IMR-90 (cell line): ENCODE results near the gene TBC1D10A. TPM values are rescaled to one million over a fixed set of nuclear protein-coding genes. Genes with fewer than 3 reads are reported as not detected.

Experiments used
- ATAC-seq: fragments of 200-7000 bp; cut with Tn5 transposase; 2 replicates; pipeline ENCODE4 v1.9.1; 2020; ENCODE audit warnings: low read depth, mild to moderate bottlenecking, moderate library complexity
- BruUV-seq: library from RNA; stranded (reverse); fragments of 400-500 nt; replicated peaks from 2 replicates; lab custom pipeline; 2021; lab: Mats Ljungman, UMichigan
- CTCF ChIA-PET: fragments of 300-600 bp; formaldehyde crosslinking; extraction: SDS; loops from one replicate; lab custom pipeline; 2021; ENCODE audit warnings: antibody characterized with exemption; lab: Yijun Ruan, JAX
- POLR2A ChIA-PET: fragments of 300-600 bp; sonication (Branson Sonifier 250); formaldehyde crosslinking; loops from one replicate; lab custom pipeline; 2022; ENCODE audit warnings: antibody characterized with exemption; ENCODE audit not compliant: unreplicated experiment; lab: Charles Lee
- DNase-seq: peaks from one replicate; pipeline ENCODE4 v3.0.0; 2013
- H2AFZ ChIP-seq: replicated peaks from 2 replicates; pipeline ENCODE3; 2013; ENCODE audit warnings: low read length, mild to moderate bottlenecking; ENCODE audit not compliant: poor library complexity
- H2AK5ac ChIP-seq: 2 replicates; pipeline ENCODE4 v1.6.1; 2013; ENCODE audit warnings: low read depth, low read length, inconsistent platforms
- H2AK9ac ChIP-seq: replicated peaks from 2 replicates; pipeline ENCODE3; 2013; ENCODE audit warnings: mild to moderate bottlenecking, low read depth, low read length, moderate library complexity; ENCODE audit not compliant: poor library complexity
- H2BK120ac ChIP-seq: 2 replicates; pipeline ENCODE4 v1.6.1; 2013; ENCODE audit warnings: low read depth, low read length, inconsistent platforms
- H2BK15ac ChIP-seq: 3 replicates; pipeline ENCODE4 v1.6.1; 2013; ENCODE audit warnings: low read depth, low read length, inconsistent platforms
- H2BK20ac ChIP-seq: 2 replicates; pipeline ENCODE4 v1.6.1; 2013; ENCODE audit warnings: low read depth, mild to moderate bottlenecking, inconsistent platforms, low read length, moderate library complexity
- H2BK5ac ChIP-seq: 2 replicates; pipeline ENCODE4 v1.6.1; 2013; ENCODE audit warnings: mild to moderate bottlenecking, low read depth, low read length, inconsistent platforms; ENCODE audit not compliant: poor library complexity, severe bottlenecking
- H3K14ac ChIP-seq: replicated peaks from 2 replicates; pipeline ENCODE4 v1.6.1; 2013; ENCODE audit warnings: low read depth, low read length, inconsistent platforms
- H3K18ac ChIP-seq: 2 replicates; pipeline ENCODE4 v1.6.1; 2013; ENCODE audit warnings: low read depth, low read length, control low read depth
- H3K23ac ChIP-seq: 2 replicates; pipeline ENCODE4 v1.6.1; 2013; ENCODE audit warnings: low read depth, low read length, inconsistent platforms
- H3K27ac ChIP-seq: 2 replicates; pipeline ENCODE4 v1.5.1; 2013; ENCODE audit warnings: mild to moderate bottlenecking, control low read depth, low read length; ENCODE audit not compliant: insufficient read depth
- H3K27me3 ChIP-seq: 2 replicates; pipeline ENCODE4 v1.6.1; 2013; ENCODE audit warnings: low read length; ENCODE audit not compliant: control insufficient read depth, insufficient read depth
- H3K36me3 ChIP-seq: 2 replicates; pipeline ENCODE4 v1.6.1; 2013; ENCODE audit warnings: low read length, mixed read lengths; ENCODE audit not compliant: control insufficient read depth, insufficient read depth
- H3K4ac ChIP-seq: 2 replicates; pipeline ENCODE4 v1.6.1; 2013; ENCODE audit warnings: low read depth, low read length, inconsistent platforms
- H3K4me1 ChIP-seq: 2 replicates; pipeline ENCODE4 v1.6.1; 2013; ENCODE audit warnings: low read length, mixed read lengths; ENCODE audit not compliant: control insufficient read depth, insufficient read depth
- H3K4me2 ChIP-seq: 2 replicates; pipeline ENCODE4 v1.6.1; 2013; ENCODE audit warnings: low read depth, mild to moderate bottlenecking, control low read depth, low read length, moderate library complexity
- H3K4me3 ChIP-seq: 2 replicates; pipeline ENCODE4 v1.5.1; 2013; ENCODE audit warnings: low read depth, mild to moderate bottlenecking, control low read depth, low read length, moderate library complexity; ENCODE audit not compliant: insufficient read depth
- H3K56ac ChIP-seq: 2 replicates; pipeline ENCODE4 v1.6.1; 2013; ENCODE audit warnings: low read length, inconsistent platforms; ENCODE audit not compliant: insufficient read depth; ENCODE audit errors: extremely low read depth
- H3K79me1 ChIP-seq, 2 experiments: 2 replicates each; pipeline ENCODE4 v1.6.1; 2013; ENCODE audit warnings: low read length in 2 of 2, inconsistent platforms in 1 of 2, low read depth in 1 of 2
- H3K9ac ChIP-seq: 2 replicates; pipeline ENCODE4 v1.6.1; 2013; ENCODE audit warnings: low read depth, low read length, control low read depth
- H3K9me1 ChIP-seq: 2 replicates; pipeline ENCODE4 v1.6.1; 2013; ENCODE audit warnings: low read length, inconsistent platforms; ENCODE audit not compliant: insufficient read depth
- H3K9me3 ChIP-seq: 2 replicates; pipeline ENCODE4 v1.6.1; 2013; ENCODE audit warnings: low read length; ENCODE audit not compliant: control insufficient read depth, insufficient read depth
- H4K20me1 ChIP-seq: 2 replicates; pipeline ENCODE4 v1.6.1; 2013; ENCODE audit warnings: low read length, inconsistent platforms; ENCODE audit not compliant: insufficient read depth
- H4K5ac ChIP-seq: 2 replicates; pipeline ENCODE4 v1.6.1; 2013; ENCODE audit warnings: mild to moderate bottlenecking, low read depth, low read length, control low read depth
- H4K8ac ChIP-seq, 2 experiments: 2 replicates each; pipeline ENCODE4 v1.6.1; 2013; ENCODE audit warnings: low read depth in 2 of 2, low read length in 2 of 2, control low read depth in 1 of 2, inconsistent platforms in 1 of 2
- H4K91ac ChIP-seq: 2 replicates; pipeline ENCODE4 v1.6.1; 2013; ENCODE audit warnings: low read depth, low read length, inconsistent platforms; ENCODE audit not compliant: insufficient read depth
- BHLHE40 ChIP-seq: fragments of 150-350 bp; IDR thresholded peaks from 2 replicates; pipeline ENCODE4 v1.6.1; 2016; ENCODE audit warnings: mild to moderate bottlenecking, low read depth, low read length
- CHD1 ChIP-seq: IDR thresholded peaks from 2 replicates; pipeline ENCODE4 v1.6.1; 2012; ENCODE audit warnings: low read depth, low read length, improper control_type of control experiment
- FOS ChIP-seq: fragments of 150-350 bp; IDR thresholded peaks from 2 replicates; pipeline ENCODE4 v1.6.1; 2016; ENCODE audit warnings: low read depth, low read length
- MAFK ChIP-seq: IDR thresholded peaks from 2 replicates; pipeline ENCODE4 v1.6.1; 2012; ENCODE audit warnings: low read depth, low read length, improper control_type of control experiment
- MAZ ChIP-seq: IDR thresholded peaks from 2 replicates; pipeline ENCODE4 v1.6.1; 2012; ENCODE audit warnings: low read depth, mild to moderate bottlenecking, low read length, improper control_type of control experiment, moderate library complexity, borderline replicate concordance
- MXI1 ChIP-seq: IDR thresholded peaks from 2 replicates; pipeline ENCODE4 v1.6.1; 2012; ENCODE audit warnings: low read depth, mild to moderate bottlenecking, low read length, moderate library complexity, borderline replicate concordance
- POLR2A ChIP-seq: IDR thresholded peaks from 2 replicates; pipeline ENCODE4 v1.6.1; 2012; ENCODE audit warnings: mild to moderate bottlenecking, low read depth, low read length
- RAD21 ChIP-seq: IDR thresholded peaks from 2 replicates; pipeline ENCODE4 v1.6.1; 2012; ENCODE audit warnings: low read length, improper control_type of control experiment
- RCOR1 ChIP-seq: IDR thresholded peaks from 2 replicates; pipeline ENCODE4 v1.6.1; 2012; ENCODE audit warnings: mild to moderate bottlenecking, low read length, improper control_type of control experiment; ENCODE audit not compliant: insufficient replicate concordance
- RFX5 ChIP-seq: IDR thresholded peaks from 2 replicates; pipeline ENCODE4 v1.8.0; 2012; ENCODE audit warnings: low read depth, mild to moderate bottlenecking, low read length, moderate library complexity
- SMC3 ChIP-seq: fragments of 150-350 bp; IDR thresholded peaks from 2 replicates; pipeline ENCODE4 v1.6.1; 2016; ENCODE audit warnings: low read depth, mild to moderate bottlenecking, antibody characterized with exemption, low read length, moderate library complexity
- WGBS, 2 experiments: methylation state at CpG; one replicate each; pipeline versions ENCODE4 v1.1.5 to v1.1.7; 2013; ENCODE audit warnings: missing lambda C conversion rate in 2 of 2; ENCODE audit not compliant: insufficient read length in 1 of 2; ENCODE audit errors: extremely low coverage in 2 of 2; 5-methylcytosine and 5-hydroxymethylcytosine counted together
- dilution Hi-C: fragments of 300-500 bp; cut with HindIII; formaldehyde crosslinking; loops from one replicate; pipeline ENCODE4 v1.14.3; 2018; ENCODE audit warnings: low sequenced_read_pairs; ENCODE audit not compliant: unreplicated experiment
- in situ Hi-C: fragments of 300-500 bp; cut with MboI; formaldehyde crosslinking; loops from 3 replicates; pipeline ENCODE4 v1.14.3; 2019; ENCODE audit warnings: low sequenced_read_pairs, inconsistent platforms, mixed read lengths
- intact Hi-C: fragments of 100-400 bp; cut with micrococcal nuclease; formaldehyde crosslinking; loops from 2 replicates; pipeline ENCODE4 v1.10.0; 2022
- polyA plus RNA-seq, 3 experiments: library from polyadenylated mRNA; depleted of rRNA; stranded (reverse); fragments of >200 nt; gene quantifications; 2 replicates each; pipeline ENCODE4 v1.2.3, GENCODE V29; 2012; ENCODE audit warnings: low replicate concordance in 1 of 3
- total RNA-seq: library from RNA; depleted of rRNA; stranded (reverse); fragments of >200 nt; gene quantifications from 2 replicates; pipeline ENCODE4 v1.2.3, GENCODE V29; 2012
- TF ChIP-seq, protein P1 (sequence below): conservative IDR thresholded peaks from 2 replicates; pipeline ENCODE4 v1.5.1; 2012; ENCODE audit warnings: mild to moderate bottlenecking, low read depth, low read length, improper control_type of control experiment
- TF ChIP-seq, protein P2 (sequence below): fragments of 150-350 bp; IDR thresholded peaks from 2 replicates; pipeline ENCODE4 v1.6.1; 2017; ENCODE audit warnings: mild to moderate bottlenecking, antibody characterized with exemption, low read length, low read depth

Gene TBC1D10A
- total and polyA plus RNA-seq, 2 of the 4 experiments (the other 2 are of a cell fraction): 16.3 to 33.1 TPM

DNA sequence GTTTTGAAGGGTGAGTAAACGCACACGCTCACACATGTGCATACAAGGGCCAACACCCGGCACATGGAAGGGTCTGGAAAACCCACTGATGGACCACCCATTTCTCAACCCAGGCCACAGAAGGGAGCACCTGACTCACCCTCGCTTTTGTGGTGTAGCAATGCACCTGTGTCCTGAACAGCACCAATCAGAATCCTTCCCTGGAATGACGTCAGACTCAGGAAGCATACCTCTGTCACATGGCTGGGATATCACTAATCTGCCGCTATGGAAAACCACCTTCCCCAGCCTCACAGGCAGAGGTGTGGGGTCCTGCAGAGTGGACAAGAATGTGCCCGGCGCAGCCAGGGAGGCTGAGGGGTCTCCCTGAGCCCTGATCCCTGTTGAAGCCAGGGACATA is 51.1 kb downstream of the TBC1D10A start:
- H3K14ac ChIP-seq: no peak overlapping the region
- H3K4ac ChIP-seq: no peak overlapping the region
- H3K4me2 ChIP-seq: no peak overlapping the region
- no peak overlapping the region for H2AK9ac ChIP-seq
- H2AK5ac ChIP-seq: no peak overlapping the region; the same call in 1 of the 2 replicates
- H4K8ac ChIP-seq: no peak overlapping the region
- H3K9me1 ChIP-seq: peaks cover 8% of the 10 kb centered on the region
- no peak overlapping the region for H2BK20ac ChIP-seq
- H4K91ac ChIP-seq: no peak overlapping the region
- H3K23ac ChIP-seq: no peak overlapping the region
- in situ Hi-C loops: no loop called here
- ChIA-PET CTCF (no interaction called here), POLR2A (no interaction called here)
- ATAC-seq (no peak), DNase-seq (no peak)
- no peak overlapping the region for H3K9ac ChIP-seq
- H4K20me1 ChIP-seq: no peaks in the 10 kb centered on the region
- no peak overlapping the region for H4K5ac ChIP-seq
- no peaks in the 10 kb centered on the region for H3K9me3 ChIP-seq
- no peaks in the 10 kb centered on the region for H3K27me3 ChIP-seq
- dilution Hi-C loops: no loop called here
- TF ChIP-seq BHLHE40 (no peak), RAD21 (no peak), MAFK (no peak), SMC3 (no peak), RFX5 (no peak), CHD1 (no peak), RCOR1 (no peak), POLR2A (no peak), FOS (no peak), MXI1 (no peak), MAZ (no peak)
- TF ChIP-seq, protein P1, sequence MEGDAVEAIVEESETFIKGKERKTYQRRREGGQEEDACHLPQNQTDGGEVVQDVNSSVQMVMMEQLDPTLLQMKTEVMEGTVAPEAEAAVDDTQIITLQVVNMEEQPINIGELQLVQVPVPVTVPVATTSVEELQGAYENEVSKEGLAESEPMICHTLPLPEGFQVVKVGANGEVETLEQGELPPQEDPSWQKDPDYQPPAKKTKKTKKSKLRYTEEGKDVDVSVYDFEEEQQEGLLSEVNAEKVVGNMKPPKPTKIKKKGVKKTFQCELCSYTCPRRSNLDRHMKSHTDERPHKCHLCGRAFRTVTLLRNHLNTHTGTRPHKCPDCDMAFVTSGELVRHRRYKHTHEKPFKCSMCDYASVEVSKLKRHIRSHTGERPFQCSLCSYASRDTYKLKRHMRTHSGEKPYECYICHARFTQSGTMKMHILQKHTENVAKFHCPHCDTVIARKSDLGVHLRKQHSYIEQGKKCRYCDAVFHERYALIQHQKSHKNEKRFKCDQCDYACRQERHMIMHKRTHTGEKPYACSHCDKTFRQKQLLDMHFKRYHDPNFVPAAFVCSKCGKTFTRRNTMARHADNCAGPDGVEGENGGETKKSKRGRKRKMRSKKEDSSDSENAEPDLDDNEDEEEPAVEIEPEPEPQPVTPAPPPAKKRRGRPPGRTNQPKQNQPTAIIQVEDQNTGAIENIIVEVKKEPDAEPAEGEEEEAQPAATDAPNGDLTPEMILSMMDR: no peak
- TF ChIP-seq, protein P2, sequence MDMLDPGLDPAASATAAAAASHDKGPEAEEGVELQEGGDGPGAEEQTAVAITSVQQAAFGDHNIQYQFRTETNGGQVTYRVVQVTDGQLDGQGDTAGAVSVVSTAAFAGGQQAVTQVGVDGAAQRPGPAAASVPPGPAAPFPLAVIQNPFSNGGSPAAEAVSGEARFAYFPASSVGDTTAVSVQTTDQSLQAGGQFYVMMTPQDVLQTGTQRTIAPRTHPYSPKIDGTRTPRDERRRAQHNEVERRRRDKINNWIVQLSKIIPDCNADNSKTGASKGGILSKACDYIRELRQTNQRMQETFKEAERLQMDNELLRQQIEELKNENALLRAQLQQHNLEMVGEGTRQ: no peak
- no peak overlapping the region for H2AFZ ChIP-seq
- H3K79me1 ChIP-seq: no peaks in the 10 kb centered on the region
- no peaks in the 10 kb centered on the region for H3K36me3 ChIP-seq
- no peak overlapping the region for H3K27ac ChIP-seq
- H2BK120ac ChIP-seq: no peak overlapping the region
- no peak overlapping the region for H2BK5ac ChIP-seq
- no peak overlapping the region for H3K56ac ChIP-seq
- WGBS, 2 experiments: 68% methylated on average over 6 of the region's 8 CpGs; no CpG with 5 or more reads in 1 of the 2 experiments
- intact Hi-C loops: no loop called here
- no TSS peak for BruUV-seq
- H2BK15ac ChIP-seq: no peak overlapping the region
- no peak overlapping the region for H3K4me3 ChIP-seq
- H3K4me1 ChIP-seq: peaks cover 9% of the 10 kb centered on the region
- no peak overlapping the region for H3K18ac ChIP-seq
